Naive thymus-derived CD4-positive, alpha-beta T cell (primary cell): ENCODE data around the gene AQP1. TPM values are rescaled to one million over a fixed set of nuclear protein-coding genes. Genes with fewer than 3 reads are reported as not detected.

Experiments used
- ATAC-seq: fragments of 150-1000 bp; cut with Tn5 transposase; 2 replicates; pipeline ENCODE4 v1.10.0; 2021; ENCODE audit warnings: mild to moderate bottlenecking, moderate library complexity
- CTCF ChIA-PET: fragments of 350-600 bp; sonication (Branson Sonifier 250); formaldehyde crosslinking; loops from one replicate; lab custom pipeline; 2021; ENCODE audit warnings: antibody characterized with exemption; lab: Charles Lee
- POLR2A ChIA-PET: fragments of 350-600 bp; sonication (Branson Sonifier 250); formaldehyde crosslinking; loops from one replicate; lab custom pipeline; 2021; ENCODE audit warnings: antibody characterized with exemption, inconsistent platforms; lab: Charles Lee
- DNase-seq, 9 donors: peaks; one replicate each; pipeline versions ENCODE4 v3.0.0 to v3.0.0-alpha.2; 2020 to 2022; ENCODE audit warnings: mixed read lengths in 1 of 9
- H3K27ac ChIP-seq: one replicate; pipeline ENCODE4 v1.7.0; 2013; ENCODE audit warnings: mild to moderate bottlenecking, low read depth, low read length, moderate library complexity
- H3K27me3 ChIP-seq, 2 donors: one replicate each; pipeline ENCODE4 v1.7.0; 2013; ENCODE audit warnings: low read length in 2 of 2, mild to moderate bottlenecking in 2 of 2, moderate library complexity in 2 of 2; ENCODE audit not compliant: control insufficient read depth in 2 of 2, insufficient read depth in 2 of 2
- H3K36me3 ChIP-seq, 3 experiments: 1 replicate in 2 of 3; 2 replicates in 1 of 3; pipeline ENCODE4 v1.7.0; 2013; ENCODE audit warnings: low read length in 3 of 3, mild to moderate bottlenecking in 3 of 3, moderate library complexity in 1 of 3; ENCODE audit not compliant: insufficient read depth in 3 of 3, control insufficient read depth in 2 of 3
- H3K4me1 ChIP-seq, 2 donors: one replicate each; pipeline ENCODE4 v1.7.0; 2013; ENCODE audit warnings: low read length in 2 of 2, mild to moderate bottlenecking in 2 of 2, moderate library complexity in 1 of 2; ENCODE audit not compliant: control insufficient read depth in 2 of 2, insufficient read depth in 2 of 2
- H3K4me3 ChIP-seq: 2 replicates; pipeline ENCODE4 v1.7.0; 2013; ENCODE audit warnings: mild to moderate bottlenecking, low read length
- H3K9me3 ChIP-seq, 3 experiments: 1 replicate in 2 of 3; 2 replicates in 1 of 3; pipeline ENCODE4 v1.7.0; 2013; ENCODE audit warnings: low read length in 3 of 3; ENCODE audit not compliant: control insufficient read depth in 2 of 3
- H3K27ac Mint-ChIP-seq, 9 donors: one replicate each; pipeline ENCODE4 v1.8.0; 2020 to 2022; ENCODE audit warnings: mixed read lengths in 9 of 9, mild to moderate bottlenecking in 8 of 9, moderate library complexity in 5 of 9, inconsistent platforms in 2 of 9
- H3K27me3 Mint-ChIP-seq, 5 donors: one replicate each; pipeline ENCODE4 v1.8.0; 2021 to 2022; ENCODE audit warnings: mixed read lengths in 5 of 5, mild to moderate bottlenecking in 1 of 5
- H3K36me3 Mint-ChIP-seq, 5 donors: one replicate each; pipeline ENCODE4 v1.8.0; 2020 to 2022; ENCODE audit warnings: mixed read lengths in 5 of 5, mild to moderate bottlenecking in 3 of 5, inconsistent platforms in 1 of 5
- H3K4me1 Mint-ChIP-seq, 7 donors: one replicate each; pipeline ENCODE4 v1.8.0; 2020 to 2022; ENCODE audit warnings: mixed read lengths in 7 of 7, mild to moderate bottlenecking in 3 of 7, inconsistent platforms in 1 of 7
- H3K4me3 Mint-ChIP-seq, 10 donors: one replicate each; pipeline ENCODE4 v1.8.0; 2020 to 2022; ENCODE audit warnings: mild to moderate bottlenecking in 10 of 10, mixed read lengths in 10 of 10, moderate library complexity in 6 of 10, inconsistent platforms in 2 of 10
- H3K9me3 Mint-ChIP-seq, 11 donors: one replicate each; pipeline ENCODE4 v1.8.0; 2020 to 2022; ENCODE audit warnings: mixed read lengths in 11 of 11, mild to moderate bottlenecking in 4 of 11, inconsistent platforms in 1 of 11, moderate library complexity in 1 of 11
- intact Hi-C, 2 donors: fragments of 100-400 bp; cut with micrococcal nuclease; formaldehyde crosslinking; loops; one replicate each; pipeline ENCODE4 v1.15.1; 2023
- polyA plus RNA-seq, 2 donors: library from polyadenylated mRNA; unstranded; fragments of 300-500 nt; fragmentation: Illumina TruSeq; gene quantifications; one replicate each; pipeline ENCODE4 v1.2.3, GENCODE V29; 2021
- total RNA-seq, 6 experiments: library from RNA in 5 of 6; stranded (reverse) in 5 of 6; gene quantifications; 1 replicate in 5 of 6; 2 replicates in 1 of 6; pipeline ENCODE4 v1.2.3 and lab custom pipeline; 2021 to 2026

AQP1 gene
- total and polyA plus RNA-seq, 7 experiments from 2014 or later: 0.12 to 0.37 (median 0.16) TPM; not detected in 3

DNA sequence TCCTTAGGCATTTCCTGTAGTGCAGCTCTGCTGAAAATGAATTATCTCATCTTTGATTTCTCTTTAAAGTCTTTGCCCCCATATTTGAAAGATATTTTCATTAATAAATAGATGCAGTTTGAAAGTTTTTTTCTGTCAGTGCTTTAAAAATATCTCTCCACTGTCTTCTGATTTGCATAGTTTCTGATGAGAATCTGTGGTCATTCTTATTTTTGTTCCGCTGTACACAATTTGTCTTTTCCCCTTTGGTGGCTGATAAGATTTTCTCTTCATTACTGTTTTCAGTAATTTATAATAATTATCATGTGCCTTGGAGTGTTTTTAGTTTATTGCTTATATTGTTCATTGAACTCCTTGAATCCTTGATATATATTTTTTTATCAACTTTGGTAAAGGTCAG is 45.1 kb downstream of the AQP1 start:
- intact Hi-C loops: no loop called here
- Mint-ChIP-seq H3K4me3 (no peak overlapping the region), H3K9me3 (peaks cover 0 to 35% (median 16%) of the 10 kb centered on the region in 11 donors), H3K36me3 (peaks cover 0 to 7% (median 0%) of the 10 kb centered on the region in 5 donors), H3K27me3 (peaks cover 21 to 36% (median 29%) of the 10 kb centered on the region in 5 donors), H3K4me1 (no peaks in the 10 kb centered on the region), H3K27ac (no peak overlapping the region)
- Histone ChIP-seq H3K36me3 (no peaks in the 10 kb centered on the region), H3K27me3 (no peaks in the 10 kb centered on the region), H3K9me3 (peaks cover 0 to 5% (median 0%) of the 10 kb centered on the region in 3 experiments), H3K4me1 (no peaks in the 10 kb centered on the region), H3K4me3 (no peak overlapping the region), H3K27ac (no peak overlapping the region)
- ChIA-PET POLR2A (no interaction called here), CTCF (no interaction called here)
- ATAC-seq: no peak
- DNase-seq: no peak

DNA sequence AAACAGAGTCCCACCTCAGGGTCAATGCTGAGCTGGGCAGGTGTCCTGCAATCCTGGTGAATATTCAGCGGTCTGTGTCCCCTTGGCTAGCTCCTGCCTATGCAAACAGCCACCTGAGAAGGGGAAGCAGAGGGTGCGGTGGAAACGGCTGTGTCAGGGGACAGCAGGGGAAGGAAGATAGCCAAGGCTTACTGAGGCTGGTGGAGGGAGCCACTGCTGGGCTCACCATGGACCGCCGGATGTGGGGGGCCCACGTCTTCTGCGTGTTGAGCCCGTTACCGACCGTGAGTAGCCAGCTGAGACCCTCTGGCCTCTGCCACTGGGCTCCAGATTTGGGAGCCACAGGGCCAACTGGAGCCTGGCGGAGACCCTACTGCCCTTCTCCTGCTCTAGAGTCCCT is 52.2 kb downstream of the AQP1 start, which contains the start of gene GHRHR:
Gene GHRHR (plus strand): TSS at position 112 of the 400 bp plus-strand sequence. CDS start 116 bp downstream, at position 228.
- ChIA-PET POLR2A (no interaction called here), CTCF (no interaction called here)
- H3K36me3 Mint-ChIP-seq: no peaks in the 10 kb centered on the region
- Histone ChIP-seq H3K4me3 (no peak within 1 kb of the TSS), H3K36me3 (no peaks in the 10 kb centered on the region), H3K4me1 (no peaks in the 10 kb centered on the region), H3K9me3 (no peaks in the 10 kb centered on the region), H3K27me3 (no peaks in the 10 kb centered on the region), H3K27ac (no peak within 1 kb of the TSS)
- H3K9me3 Mint-ChIP-seq: peaks cover 0 to 8% (median 0%) of the 10 kb centered on the region in 11 donors
- H3K27ac Mint-ChIP-seq: no peak within 1 kb of the TSS
- peaks cover 8 to 43% (median 13%) of the 10 kb centered on the region in 5 donors for H3K27me3 Mint-ChIP-seq
- DNase-seq (no peak), ATAC-seq (no peak)
- H3K4me3 Mint-ChIP-seq: no peak within 1 kb of the TSS
- intact Hi-C loops: no loop called here
- H3K4me1 Mint-ChIP-seq: peaks cover 0 to 2% (median 0%) of the 10 kb centered on the region in 7 donors

DNA sequence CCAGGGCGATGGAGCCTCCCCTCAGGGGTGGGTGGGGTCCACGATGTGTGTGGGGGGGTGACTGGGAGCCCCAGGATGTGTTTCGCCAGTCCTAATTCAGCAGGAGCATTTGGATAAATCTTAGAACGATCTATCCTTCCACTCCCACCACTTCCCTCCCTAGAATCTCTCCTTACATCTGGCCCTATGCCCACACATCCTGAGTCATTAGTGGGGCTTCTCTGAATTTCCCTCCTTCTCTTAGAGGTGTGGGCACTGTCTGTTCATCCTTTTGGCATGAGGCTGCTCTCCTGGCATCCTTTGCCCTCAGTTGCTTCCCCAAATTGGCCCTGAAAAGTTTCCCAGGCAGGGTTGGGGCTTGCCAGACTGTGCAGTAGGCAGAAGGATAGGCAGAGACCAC is 53.7 kb downstream of the AQP1 start:
- H3K27me3 ChIP-seq: no peaks in the 10 kb centered on the region
- H3K9me3 ChIP-seq: no peaks in the 10 kb centered on the region
- peaks cover 0 to 8% (median 0%) of the 10 kb centered on the region in 11 donors for H3K9me3 Mint-ChIP-seq
- ATAC-seq (no peak), DNase-seq (no peak)
- peaks cover 8 to 42% (median 13%) of the 10 kb centered on the region in 5 donors for H3K27me3 Mint-ChIP-seq
- H3K27ac ChIP-seq: no peak overlapping the region
- H3K36me3 Mint-ChIP-seq: no peaks in the 10 kb centered on the region
- H3K36me3 ChIP-seq: no peaks in the 10 kb centered on the region
- ChIA-PET POLR2A (no interaction called here), CTCF (interaction anchor here (0.6 kb wide), 1 partner anchor 12 kb away, joined by 4 read pairs; no protein-coding TSS in a partner anchor)
- no peaks in the 10 kb centered on the region for H3K4me1 ChIP-seq
- H3K4me3 Mint-ChIP-seq: no peak overlapping the region
- H3K4me3 ChIP-seq: no peak overlapping the region
- intact Hi-C loops: no loop called here
- H3K27ac Mint-ChIP-seq: no peak overlapping the region
- peaks cover 0 to 2% (median 0%) of the 10 kb centered on the region in 7 donors for H3K4me1 Mint-ChIP-seq

DNA sequence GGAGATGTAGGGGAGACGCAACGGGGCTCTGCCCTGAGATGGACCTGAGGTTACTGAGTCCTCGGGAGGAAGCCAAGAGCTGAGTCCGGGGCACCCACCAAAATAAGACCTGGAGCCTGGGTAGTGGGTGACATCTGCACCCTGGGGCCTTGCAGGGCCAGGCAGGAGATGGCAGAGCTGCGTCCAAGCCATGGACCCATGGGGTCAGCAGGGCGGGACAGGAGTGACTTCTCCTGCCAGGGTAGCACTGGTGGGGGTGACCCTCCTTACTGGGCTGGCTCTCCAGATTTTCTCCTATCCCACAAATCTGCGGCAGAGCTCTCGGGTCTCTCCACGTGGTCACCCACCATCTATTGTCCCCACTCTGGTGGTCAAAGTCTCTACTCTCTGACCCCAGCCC is 54.2 kb downstream of the AQP1 start:
- Histone ChIP-seq H3K36me3 (no peaks in the 10 kb centered on the region), H3K27me3 (no peaks in the 10 kb centered on the region), H3K27ac (no peak overlapping the region), H3K9me3 (no peaks in the 10 kb centered on the region), H3K4me1 (no peaks in the 10 kb centered on the region), H3K4me3 (no peak overlapping the region)
- ChIA-PET CTCF (no interaction called here), POLR2A (no interaction called here)
- intact Hi-C loops: no loop called here
- Mint-ChIP-seq H3K36me3 (no peaks in the 10 kb centered on the region), H3K9me3 (peaks cover 0 to 8% (median 0%) of the 10 kb centered on the region in 11 donors), H3K4me3 (no peak overlapping the region), H3K4me1 (peaks cover 0 to 2% (median 0%) of the 10 kb centered on the region in 7 donors), H3K27ac (no peak overlapping the region), H3K27me3 (peaks cover 8 to 42% (median 13%) of the 10 kb centered on the region in 5 donors)
- no peak for DNase-seq
- no peak for ATAC-seq

DNA sequence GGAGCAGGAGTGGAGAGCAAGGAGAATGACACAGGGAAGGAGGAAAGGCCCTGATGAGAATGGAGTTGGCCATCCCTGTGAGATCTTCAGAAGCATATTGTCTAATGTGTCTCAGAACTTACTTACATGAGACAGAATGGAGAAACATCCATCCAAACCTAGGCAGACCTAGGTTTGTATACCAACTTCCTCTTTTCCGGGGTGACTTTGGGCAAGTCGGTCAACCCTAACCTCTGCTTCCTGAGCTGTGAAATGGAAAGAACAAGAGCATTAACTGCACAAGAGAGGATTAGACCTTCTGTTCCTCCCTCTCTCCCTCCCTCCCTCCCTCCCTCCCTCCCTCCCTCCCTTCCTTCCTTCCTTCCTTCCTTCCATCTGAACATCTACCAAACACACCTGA is 56.6 kb downstream of the AQP1 start:
- no peak for ATAC-seq

DNA sequence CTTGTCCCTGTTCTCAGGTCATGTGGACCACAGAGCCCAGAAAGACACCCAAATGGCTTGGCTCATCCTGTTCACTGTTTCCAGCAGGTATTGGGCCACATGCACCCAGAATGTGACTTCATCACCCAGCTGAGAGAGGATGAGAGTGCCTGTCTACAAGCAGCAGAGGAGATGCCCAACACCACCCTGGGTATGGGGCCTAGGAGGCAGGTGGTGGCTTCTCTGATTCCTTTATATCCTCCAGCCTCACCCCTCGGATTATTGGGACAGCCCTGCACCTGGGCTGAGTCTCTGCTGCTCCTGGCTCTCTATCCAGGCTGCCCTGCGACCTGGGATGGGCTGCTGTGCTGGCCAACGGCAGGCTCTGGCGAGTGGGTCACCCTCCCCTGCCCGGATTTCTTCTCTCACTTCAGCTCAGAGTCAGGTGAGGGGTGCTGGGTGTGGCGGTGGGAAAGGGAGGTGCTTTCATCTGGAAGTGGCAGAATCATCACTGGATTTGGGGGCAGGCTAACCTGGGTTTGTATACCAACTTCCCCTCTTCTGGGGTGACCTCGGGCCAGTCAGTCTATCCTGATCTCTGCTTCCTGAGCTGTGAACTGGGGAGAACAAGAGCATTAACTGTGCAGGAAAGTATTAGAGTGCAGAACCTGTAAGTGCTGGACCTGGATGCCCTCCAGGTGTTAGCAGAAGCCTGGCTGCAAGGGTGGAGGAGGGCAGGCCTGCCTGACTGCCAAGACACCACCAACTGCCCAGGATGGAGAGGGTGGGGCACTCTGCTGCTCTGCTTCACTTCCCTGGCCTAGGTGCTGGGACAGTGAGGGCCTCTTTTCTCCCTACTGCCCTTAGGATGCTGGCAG is 57.3 kb downstream of the AQP1 start:
- no peak overlapping the region for H3K27ac Mint-ChIP-seq
- ATAC-seq (no peak), DNase-seq (no peak)
- Histone ChIP-seq H3K27ac (no peak overlapping the region), H3K4me1 (no peaks in the 10 kb centered on the region), H3K9me3 (no peaks in the 10 kb centered on the region), H3K36me3 (no peaks in the 10 kb centered on the region), H3K27me3 (peaks cover 0 to 4% of the 10 kb centered on the region in 2 donors), H3K4me3 (no peak overlapping the region)
- peaks cover 0 to 6% (median 0%) of the 10 kb centered on the region in 7 donors for H3K4me1 Mint-ChIP-seq
- no peak overlapping the region for H3K4me3 Mint-ChIP-seq
- peaks cover 0 to 2% (median 0%) of the 10 kb centered on the region in 11 donors for H3K9me3 Mint-ChIP-seq
- no peaks in the 10 kb centered on the region for H3K36me3 Mint-ChIP-seq
- POLR2A ChIA-PET: no interaction called here
- CTCF ChIA-PET: no interaction called here
- H3K27me3 Mint-ChIP-seq: peaks cover 16 to 43% (median 24%) of the 10 kb centered on the region in 5 donors
- intact Hi-C loops: no loop called here

More for the DNA sequence above, 56.6 kb downstream of the AQP1 start:
- Histone ChIP-seq H3K27me3 (peaks cover 0 to 4% of the 10 kb centered on the region in 2 donors), H3K36me3 (no peaks in the 10 kb centered on the region), H3K9me3 (no peaks in the 10 kb centered on the region), H3K4me3 (no peak overlapping the region), H3K27ac (no peak overlapping the region), H3K4me1 (no peaks in the 10 kb centered on the region)
- no peaks in the 10 kb centered on the region for H3K36me3 Mint-ChIP-seq
- no peak for DNase-seq
- peaks cover 0 to 2% (median 0%) of the 10 kb centered on the region in 11 donors for H3K9me3 Mint-ChIP-seq
- POLR2A ChIA-PET: no interaction called here
- H3K27me3 Mint-ChIP-seq: peaks cover 19 to 46% (median 21%) of the 10 kb centered on the region in 5 donors
- CTCF ChIA-PET: no interaction called here
- intact Hi-C loops: no loop called here
- no peak overlapping the region for H3K27ac Mint-ChIP-seq
- peaks cover 0 to 3% (median 0%) of the 10 kb centered on the region in 7 donors for H3K4me1 Mint-ChIP-seq
- no peak overlapping the region for H3K4me3 Mint-ChIP-seq
